Epithelial cell of proximal tubule (primary cell): ENCODE data around the gene EIF4E3. TPM values are rescaled to one million over a fixed set of nuclear protein-coding genes. Genes with fewer than 3 reads are reported as not detected.
A peak's percentile ranks its signal among the peaks of the same experiment; 100 is the strongest.

Experiments
- DNase-seq: peaks from one replicate; pipeline ENCODE4 v3.0.0-alpha.2; 2011; ENCODE audit warnings: low read depth
- H3K4me3 ChIP-seq: 2 replicates; pipeline ENCODE4 v1.5.1; 2011; ENCODE audit warnings: low read depth, mild to moderate bottlenecking, low read length
- CTCF ChIP-seq: conservative IDR thresholded peaks from 2 replicates; pipeline ENCODE4 v1.5.1; 2012; ENCODE audit warnings: low read depth, mild to moderate bottlenecking, low read length
- total RNA-seq: library from RNA; depleted of rRNA; stranded (reverse); fragments of >200 nt; gene quantifications from 2 replicates; pipeline ENCODE4 v1.2.3, GENCODE V29; 2015

Gene EIF4E3
- total RNA-seq, 1 donor from 2014 or later = 2.5 TPM

GRCh38 chr3:71681224-71681668 lies 44.0 kb downstream of the EIF4E3 start:
- DNase-seq = no peak
- no peak overlapping the region for H3K4me3 ChIP-seq
- peak; percentile 87 for TF ChIP-seq CTCF

- TF ChIP-seq CTCF = no peak
- no peak for DNase-seq
- H3K4me3 ChIP-seq = peak overlapping the region; percentile 8
These were observed 44.6 kb downstream of the EIF4E3 start for GRCh38 chr3:71680603-71681002.

DNA sequence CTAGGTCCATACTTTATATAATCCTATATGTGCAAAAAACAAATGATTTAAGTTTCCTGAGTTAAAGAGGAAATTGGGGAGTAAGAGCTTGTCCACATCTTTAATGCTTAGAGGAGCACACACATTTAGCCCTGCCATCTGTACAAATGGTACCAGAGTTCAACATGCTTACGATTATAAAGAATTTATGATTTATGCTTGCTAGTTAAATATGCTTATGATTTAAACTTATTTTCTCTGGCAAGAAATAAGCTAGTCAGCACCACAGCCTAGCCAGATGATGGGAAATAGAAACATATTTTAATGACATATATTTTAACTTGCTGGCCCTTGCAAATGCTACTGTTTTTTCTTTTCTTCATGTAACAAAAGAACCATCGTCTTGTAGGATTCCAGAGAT lies 48.3 kb downstream of the EIF4E3 start:
- H3K4me3 ChIP-seq = no peak overlapping the region
- no peak for DNase-seq

GRCh38 chr3:71673486-71673885 lies 51.7 kb downstream of the EIF4E3 start:
- no peak for TF ChIP-seq CTCF
- DNase-seq = no peak
- no peak overlapping the region for H3K4me3 ChIP-seq

More for the DNA sequence above, 48.3 kb downstream of the EIF4E3 start:
- TF ChIP-seq CTCF = no peak

DNA sequence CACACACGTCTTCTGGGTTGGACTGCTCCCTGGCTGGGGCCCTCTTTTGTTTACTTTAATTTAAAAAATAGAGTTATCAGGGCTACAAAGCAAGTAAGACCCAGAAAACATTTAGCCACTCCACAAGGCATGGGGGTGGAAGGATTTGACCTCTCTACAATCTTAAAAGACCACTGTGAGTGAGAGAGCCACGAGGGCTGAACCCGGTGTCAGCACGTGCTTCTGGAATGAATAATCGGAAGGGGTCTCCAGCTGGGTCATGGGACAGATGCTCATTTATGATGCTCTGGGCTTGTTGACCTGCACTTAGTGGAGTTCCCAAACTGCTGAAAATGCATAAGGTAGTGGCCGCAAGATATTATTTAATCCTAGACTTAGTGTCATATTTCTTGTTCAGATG lies 52.4 kb downstream of the EIF4E3 start:
- no peak for TF ChIP-seq CTCF
- DNase-seq = no peak
- H3K4me3 ChIP-seq = no peak overlapping the region

GRCh38 chr3:71672340-71672739 lies 52.9 kb downstream of the EIF4E3 start:
- no peak for TF ChIP-seq CTCF
- H3K4me3 ChIP-seq = no peak overlapping the region
- no peak for DNase-seq

DNA sequence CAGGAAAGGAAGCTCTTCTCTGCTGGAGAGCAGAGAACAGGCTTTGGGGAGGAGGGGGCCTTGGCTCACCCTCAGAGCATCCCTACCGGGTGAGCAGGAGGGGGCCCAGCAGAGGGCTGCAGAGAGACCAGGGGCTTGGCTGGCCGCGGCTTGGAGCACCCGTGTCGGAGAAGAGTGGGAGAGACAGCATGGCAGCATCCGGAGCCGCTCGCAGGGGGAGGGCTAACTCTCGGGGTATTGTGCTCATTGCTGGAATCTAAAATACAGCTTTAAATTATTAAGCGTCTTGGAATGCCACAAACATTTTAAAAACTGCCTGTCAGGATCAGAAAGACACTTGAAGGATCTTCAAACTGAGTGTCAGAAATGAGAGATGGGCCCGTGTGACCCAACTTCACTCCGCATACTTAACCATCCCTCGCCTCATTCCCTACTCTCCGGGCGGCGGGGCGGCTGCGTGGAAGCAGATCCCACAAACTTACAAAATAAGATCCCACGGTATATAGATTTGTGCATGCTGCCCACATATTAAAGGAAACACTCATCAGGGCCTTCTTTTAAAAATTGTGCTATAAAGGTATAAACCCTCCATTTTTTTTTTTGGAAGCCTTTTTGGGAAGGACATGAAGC lies 53.9 kb downstream of the EIF4E3 start:
- no peak for TF ChIP-seq CTCF
- no peak for DNase-seq

More for the DNA sequence above, 53.9 kb downstream of the EIF4E3 start:
- no peak overlapping the region for H3K4me3 ChIP-seq
